ENCODE measurements around the gene ASTL. TPM values are rescaled to one million over a fixed set of nuclear protein-coding genes. Genes with fewer than 3 reads are reported as not detected.

The ASTL gene
- total and polyA plus RNA-seq, 9 of the 15 experiments (the other 6 are each of a cell fraction or from before 2014, with no cell fraction given): not detected

DNA sequence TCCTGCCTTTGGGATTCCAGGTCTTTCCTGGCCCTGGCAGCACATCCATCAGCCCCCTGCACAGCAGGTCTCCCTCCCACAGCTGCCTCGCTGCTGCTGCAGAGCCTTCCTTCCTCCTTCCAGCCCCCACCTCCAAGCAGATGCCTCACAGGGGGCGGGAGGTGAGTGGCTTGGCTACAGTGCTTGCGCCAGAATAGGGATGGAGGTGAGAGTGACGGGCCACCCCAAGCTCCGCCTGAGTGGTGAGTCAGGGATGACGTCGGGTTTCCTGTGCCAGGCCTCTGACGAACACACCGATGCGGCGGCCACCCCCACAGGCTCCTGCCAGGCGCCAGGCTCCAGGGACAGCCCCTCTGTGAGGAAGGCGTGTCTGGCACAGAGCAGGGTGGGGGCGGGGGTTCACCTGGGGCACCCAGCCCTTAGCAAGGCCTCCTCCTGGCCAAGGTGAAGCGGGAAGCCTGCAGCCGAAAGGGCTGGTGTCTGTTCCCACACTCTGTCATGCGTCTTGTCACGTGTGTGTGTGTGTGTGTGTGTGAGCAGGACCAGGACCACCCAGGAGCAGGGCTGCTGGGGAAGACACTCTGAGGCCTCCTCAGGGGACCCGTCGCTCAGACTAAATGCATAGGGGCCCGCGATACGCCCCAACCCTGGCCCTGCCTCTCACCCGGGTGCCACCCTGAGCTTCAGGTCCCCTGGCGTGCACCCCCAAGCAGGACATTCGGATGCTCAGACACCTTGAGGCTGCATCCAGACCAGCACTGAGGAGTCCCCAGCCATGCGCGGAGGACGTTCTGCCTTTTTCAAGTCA lies 10.3 kb upstream of the ASTL start (continued):
- TF ChIP-seq, protein P1, sequence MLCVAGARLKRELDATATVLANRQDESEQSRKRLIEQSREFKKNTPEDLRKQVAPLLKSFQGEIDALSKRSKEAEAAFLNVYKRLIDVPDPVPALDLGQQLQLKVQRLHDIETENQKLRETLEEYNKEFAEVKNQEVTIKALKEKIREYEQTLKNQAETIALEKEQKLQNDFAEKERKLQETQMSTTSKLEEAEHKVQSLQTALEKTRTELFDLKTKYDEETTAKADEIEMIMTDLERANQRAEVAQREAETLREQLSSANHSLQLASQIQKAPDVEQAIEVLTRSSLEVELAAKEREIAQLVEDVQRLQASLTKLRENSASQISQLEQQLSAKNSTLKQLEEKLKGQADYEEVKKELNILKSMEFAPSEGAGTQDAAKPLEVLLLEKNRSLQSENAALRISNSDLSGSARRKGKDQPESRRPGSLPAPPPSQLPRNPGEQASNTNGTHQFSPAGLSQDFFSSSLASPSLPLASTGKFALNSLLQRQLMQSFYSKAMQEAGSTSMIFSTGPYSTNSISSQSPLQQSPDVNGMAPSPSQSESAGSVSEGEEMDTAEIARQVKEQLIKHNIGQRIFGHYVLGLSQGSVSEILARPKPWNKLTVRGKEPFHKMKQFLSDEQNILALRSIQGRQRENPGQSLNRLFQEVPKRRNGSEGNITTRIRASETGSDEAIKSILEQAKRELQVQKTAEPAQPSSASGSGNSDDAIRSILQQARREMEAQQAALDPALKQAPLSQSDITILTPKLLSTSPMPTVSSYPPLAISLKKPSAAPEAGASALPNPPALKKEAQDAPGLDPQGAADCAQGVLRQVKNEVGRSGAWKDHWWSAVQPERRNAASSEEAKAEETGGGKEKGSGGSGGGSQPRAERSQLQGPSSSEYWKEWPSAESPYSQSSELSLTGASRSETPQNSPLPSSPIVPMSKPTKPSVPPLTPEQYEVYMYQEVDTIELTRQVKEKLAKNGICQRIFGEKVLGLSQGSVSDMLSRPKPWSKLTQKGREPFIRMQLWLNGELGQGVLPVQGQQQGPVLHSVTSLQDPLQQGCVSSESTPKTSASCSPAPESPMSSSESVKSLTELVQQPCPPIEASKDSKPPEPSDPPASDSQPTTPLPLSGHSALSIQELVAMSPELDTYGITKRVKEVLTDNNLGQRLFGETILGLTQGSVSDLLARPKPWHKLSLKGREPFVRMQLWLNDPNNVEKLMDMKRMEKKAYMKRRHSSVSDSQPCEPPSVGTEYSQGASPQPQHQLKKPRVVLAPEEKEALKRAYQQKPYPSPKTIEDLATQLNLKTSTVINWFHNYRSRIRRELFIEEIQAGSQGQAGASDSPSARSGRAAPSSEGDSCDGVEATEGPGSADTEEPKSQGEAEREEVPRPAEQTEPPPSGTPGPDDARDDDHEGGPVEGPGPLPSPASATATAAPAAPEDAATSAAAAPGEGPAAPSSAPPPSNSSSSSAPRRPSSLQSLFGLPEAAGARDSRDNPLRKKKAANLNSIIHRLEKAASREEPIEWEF (CRISPR knock-in tag; IDR thresholded peaks at IDR 0.05): no peak
- TF ChIP-seq ZNF830 (CRISPR knock-in tag; IDR thresholded peaks at IDR 0.05) (no peak), ZNF644 (tag; IDR thresholded peaks at IDR 0.05; ENCODE audit: low read depth) (no peak), JUN (IDR thresholded peaks at IDR 0.05; ENCODE audit: borderline replicate concordance, low read depth, low read length) (peak; percentile 52; the same call in 1 of the 2 replicates), JUN (CRISPR knock-in tag; IDR thresholded peaks at IDR 0.05; ENCODE audit: borderline replicate concordance) (no peak), SLC30A9 (CRISPR knock-in tag; IDR thresholded peaks at IDR 0.05) (no peak), MTA1 (IDR thresholded peaks at IDR 0.05; ENCODE audit: borderline replicate concordance) (no peak)
- TF ChIP-seq, protein P2, sequence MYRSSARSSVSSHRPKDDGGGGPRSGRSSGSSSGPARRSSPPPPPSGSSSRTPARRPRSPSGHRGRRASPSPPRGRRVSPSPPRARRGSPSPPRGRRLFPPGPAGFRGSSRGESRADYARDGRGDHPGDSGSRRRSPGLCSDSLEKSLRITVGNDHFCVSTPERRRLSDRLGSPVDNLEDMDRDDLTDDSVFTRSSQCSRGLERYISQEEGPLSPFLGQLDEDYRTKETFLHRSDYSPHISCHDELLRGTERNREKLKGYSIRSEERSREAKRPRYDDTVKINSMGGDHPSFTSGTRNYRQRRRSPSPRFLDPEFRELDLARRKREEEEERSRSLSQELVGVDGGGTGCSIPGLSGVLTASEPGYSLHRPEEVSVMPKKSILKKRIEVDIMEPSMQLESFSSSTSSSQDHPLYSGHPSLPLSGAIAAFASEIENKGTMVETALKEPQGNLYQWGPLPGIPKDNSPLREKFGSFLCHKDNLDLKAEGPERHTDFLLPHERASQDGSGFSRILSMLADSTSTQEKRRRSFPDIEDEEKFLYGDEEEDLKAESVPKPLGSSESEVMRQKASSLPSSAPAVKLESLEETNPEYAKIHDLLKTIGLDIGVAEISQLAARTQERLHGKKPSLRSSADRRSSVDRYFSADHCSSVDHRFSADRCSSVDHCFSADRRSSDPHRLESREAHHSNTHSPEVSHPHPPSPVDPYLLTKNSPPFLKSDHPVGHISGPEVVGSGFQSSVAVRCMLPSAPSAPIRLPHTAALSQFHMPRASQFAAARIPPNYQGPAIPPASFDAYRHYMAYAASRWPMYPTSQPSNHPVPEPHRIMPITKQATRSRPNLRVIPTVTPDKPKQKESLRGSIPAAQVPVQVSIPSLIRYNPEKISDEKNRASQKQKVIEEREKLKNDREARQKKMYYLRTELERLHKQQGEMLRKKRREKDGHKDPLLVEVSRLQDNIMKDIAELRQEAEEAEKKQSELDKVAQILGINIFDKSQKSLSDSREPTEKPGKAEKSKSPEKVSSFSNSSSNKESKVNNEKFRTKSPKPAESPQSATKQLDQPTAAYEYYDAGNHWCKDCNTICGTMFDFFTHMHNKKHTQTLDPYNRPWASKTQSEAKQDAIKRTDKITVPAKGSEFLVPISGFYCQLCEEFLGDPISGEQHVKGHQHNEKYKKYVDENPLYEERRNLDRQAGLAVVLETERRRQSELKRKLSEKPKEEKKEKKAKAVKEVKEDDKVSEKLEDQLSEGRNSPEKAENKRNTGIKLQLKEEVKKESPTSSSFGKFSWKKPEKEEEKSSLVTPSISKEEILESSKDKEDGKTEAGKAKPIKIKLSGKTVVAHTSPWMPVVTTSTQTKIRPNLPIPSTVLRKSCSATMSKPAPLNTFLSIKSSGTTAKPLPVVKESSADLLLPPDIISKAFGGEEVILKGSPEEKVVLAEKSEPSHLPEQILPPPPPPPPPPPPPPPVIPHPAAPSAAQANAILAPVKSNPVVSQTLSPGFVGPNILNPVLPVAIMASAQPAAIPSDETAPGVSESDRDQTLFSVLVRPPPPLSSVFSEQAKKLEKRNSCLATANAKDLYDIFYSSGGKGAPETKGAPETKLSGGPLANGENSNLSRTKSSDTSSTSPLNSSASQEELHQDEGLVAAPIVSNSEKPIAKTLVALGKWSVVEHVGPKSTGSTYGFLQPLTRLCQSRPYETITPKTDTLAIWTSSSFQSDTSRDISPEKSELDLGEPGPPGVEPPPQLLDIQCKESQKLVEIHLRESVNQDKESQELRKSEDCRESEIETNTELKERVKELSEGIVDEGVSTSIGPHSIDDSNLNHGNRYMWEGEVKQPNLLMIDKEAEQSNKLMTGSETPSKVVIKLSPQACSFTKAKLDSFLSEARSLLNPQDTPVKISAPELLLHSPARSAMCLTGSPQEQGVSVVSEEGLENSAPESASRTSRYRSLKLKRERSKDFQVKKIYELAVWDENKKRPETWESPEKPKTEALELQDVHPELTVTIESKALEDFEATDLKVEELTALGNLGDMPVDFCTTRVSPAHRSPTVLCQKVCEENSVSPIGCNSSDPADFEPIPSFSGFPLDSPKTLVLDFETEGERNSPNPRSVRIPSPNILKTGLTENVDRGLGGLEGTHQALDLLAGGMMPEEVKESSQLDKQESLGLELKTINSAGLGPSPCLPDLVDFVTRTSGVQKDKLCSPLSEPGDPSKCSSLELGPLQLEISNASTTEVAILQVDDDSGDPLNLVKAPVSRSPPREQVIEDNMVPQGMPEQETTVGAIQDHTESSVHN (IDR thresholded peaks at IDR 0.05; ENCODE audit: borderline replicate concordance in 1 of 2, low read depth in 1 of 2): no peak
- TF ChIP-seq, protein P3, sequence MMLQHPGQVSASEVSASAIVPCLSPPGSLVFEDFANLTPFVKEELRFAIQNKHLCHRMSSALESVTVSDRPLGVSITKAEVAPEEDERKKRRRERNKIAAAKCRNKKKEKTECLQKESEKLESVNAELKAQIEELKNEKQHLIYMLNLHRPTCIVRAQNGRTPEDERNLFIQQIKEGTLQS (IDR thresholded peaks at IDR 0.05): peak; percentile 86
- TF ChIP-seq, protein P3 (CRISPR knock-in tag; conservative IDR thresholded peaks at IDR 0.05): no peak
